ENCODE data around the gene EPC2.

Gene EPC2

GRCh38 chr2:148643998-148644882 is at the start of gene EPC2:
EPC2 (plus strand) TSS chr2:148644751; CDS start chr2:148645018, 267 bp downstream.
- DNase-seq: peak; percentile 53 to 72

- no peak for DNase-seq
Measured at GRCh38 chr2:148596018-148596417, 48.5 kb upstream of the EPC2 start.

- DNase-seq: no peak
Measured at GRCh38 chr2:148599109-148599991, 45.2 kb upstream of the EPC2 start.

- no peak for DNase-seq
Measured at GRCh38 chr2:148602885-148603561, 41.5 kb upstream of the EPC2 start.

GRCh38 chr2:148603562-148603920 is 41.0 kb upstream of the EPC2 start:
- DNase-seq: no peak

- DNase-seq: no peak
Measured at GRCh38 chr2:148604927-148605326, 39.6 kb upstream of the EPC2 start.

GRCh38 chr2:148607566-148607965 is 37.0 kb upstream of the EPC2 start:
- DNase-seq: no peak

- no peak for DNase-seq
Measured at GRCh38 chr2:148613231-148614013, 31.1 kb upstream of the EPC2 start.

- DNase-seq: no peak
Measured at GRCh38 chr2:148614014-148614321, 30.6 kb upstream of the EPC2 start.

- DNase-seq: no peak
Measured at GRCh38 chr2:148614322-148615049, 30.1 kb upstream of the EPC2 start.

GRCh38 chr2:148615381-148615841 is 29.1 kb upstream of the EPC2 start:
- DNase-seq: no peak

- DNase-seq: no peak
Measured at GRCh38 chr2:148616662-148617061, 27.9 kb upstream of the EPC2 start.

- no peak for DNase-seq
Measured at GRCh38 chr2:148617219-148617618, 27.3 kb upstream of the EPC2 start.

- no peak for DNase-seq
Measured at GRCh38 chr2:148619560-148620195, 24.9 kb upstream of the EPC2 start.

- DNase-seq: no peak
Measured at GRCh38 chr2:148622366-148622765, 22.2 kb upstream of the EPC2 start.

- no peak for DNase-seq
Measured at GRCh38 chr2:148623086-148623485, 21.5 kb upstream of the EPC2 start.

GRCh38 chr2:148627224-148627623 is 17.3 kb upstream of the EPC2 start:
- DNase-seq: no peak

- DNase-seq: no peak
Measured at GRCh38 chr2:148634749-148635148, 9.8 kb upstream of the EPC2 start.

- no peak for DNase-seq
Measured at GRCh38 chr2:148638543-148638942, 6.0 kb upstream of the EPC2 start.

GRCh38 chr2:148640767-148641166 is 3.8 kb upstream of the EPC2 start:
- no peak for DNase-seq

- DNase-seq: no peak
Measured at GRCh38 chr2:148642112-148642744, 2.3 kb upstream of the EPC2 start.
